Measurements from ENCODE around the gene COL27A1.

GRCh38 chr9:114218264-114219120 is 63.2 kb downstream of the COL27A1 start:
- TF ChIP-seq POLR2AphosphoS5 (IDR thresholded peaks at IDR 0.05; ENCODE audit: low read depth, low read length) (no peak), TAF1 (IDR thresholded peaks at IDR 0.05; ENCODE audit: borderline replicate concordance, insufficient read depth, low read length) (no peak), REST (IDR thresholded peaks at IDR 0.05; ENCODE audit: insufficient read depth in 1 of 2, low read depth in 2 of 2, low read length in 2 of 2) (no peak)
